Gastrocnemius medialis (tissue), 4 donors: ENCODE measurements around the gene LHX6.

ENCODE experiments used
- CTCF ChIP-seq, 5 experiments: fragments of 450-650 bp in 3 of 5; fragments of 200-600 bp in 2 of 5; sonication (generic) in 2 of 5; IDR thresholded peaks in 4 of 5; conservative IDR thresholded peaks in 1 of 5; 1 replicate in 4 of 5; 2 replicates in 1 of 5; pipeline ENCODE4 v1.5.1; 2016 to 2019; ENCODE audit warnings: antibody characterized with exemption in 5 of 5, mild to moderate bottlenecking in 3 of 5, moderate library complexity in 3 of 5
- POLR2A ChIP-seq, 2 donors: fragments of 450-650 bp; IDR thresholded peaks; one replicate each; pipeline ENCODE4 v1.6.1; 2017; ENCODE audit warnings: antibody characterized with exemption in 2 of 2, mild to moderate bottlenecking in 2 of 2, moderate library complexity in 2 of 2

- TF ChIP-seq CTCF (IDR thresholded peaks at IDR 0.05 in 4 of 5, conservative IDR thresholded peaks at IDR 0.05 in 1 of 5) (no peak), POLR2A (IDR thresholded peaks at IDR 0.05) (no peak)
Observed at GRCh38 chr9:122244349-122244748, 15.6 kb upstream of the LHX6 start.
